WTC11 (cell line): ENCODE results near the gene CD22. TPM values are rescaled to one million over a fixed set of nuclear protein-coding genes. Genes with fewer than 3 reads are reported as not detected.

Experiments
- ATAC-seq: fragments of 200-7000 bp; cut with Tn5 transposase; 2 replicates; pipeline ENCODE4 v1.10.0; 2021; ENCODE audit warnings: mild to moderate bottlenecking, moderate library complexity
- CTCF ChIA-PET: fragments of 300-600 bp; sonication (Branson Sonifier 250); formaldehyde crosslinking; loops from one replicate; lab custom pipeline; 2021; ENCODE audit warnings: antibody characterized with exemption; lab: Charles Lee
- POLR2A ChIA-PET: fragments of 350-600 bp; sonication (Branson Sonifier 250); formaldehyde crosslinking; loops from one replicate; lab custom pipeline; 2021; ENCODE audit warnings: antibody characterized with exemption; lab: Charles Lee
- DNase-seq: peaks from one replicate; pipeline ENCODE4 v3.0.0; 2021; ENCODE audit warnings: low spot score
- H3K27ac Mint-ChIP-seq: 2 replicates; pipeline ENCODE4 v1.8.0; 2021; ENCODE audit warnings: mixed read lengths
- H3K27me3 Mint-ChIP-seq: 2 replicates; pipeline ENCODE4 v1.8.0; 2021; ENCODE audit warnings: low read depth, mild to moderate bottlenecking, moderate library complexity, mixed read lengths
- H3K36me3 Mint-ChIP-seq: 2 replicates; pipeline ENCODE4 v1.8.0; 2021; ENCODE audit warnings: mixed read lengths
- H3K4me1 Mint-ChIP-seq: 2 replicates; pipeline ENCODE4 v1.8.0; 2022; ENCODE audit warnings: mixed read lengths
- H3K4me3 Mint-ChIP-seq: 2 replicates; pipeline ENCODE4 v1.8.0; 2021; ENCODE audit warnings: mild to moderate bottlenecking, moderate library complexity, mixed read lengths
- H3K9me3 Mint-ChIP-seq: 2 replicates; pipeline ENCODE4 v1.8.0; 2021; ENCODE audit warnings: mixed read lengths
- ESRRA ChIP-seq: sonication (generic); formaldehyde crosslinking; IDR thresholded peaks from 2 replicates; pipeline ENCODE4 v1.8.1; 2022; ENCODE audit warnings: mild to moderate bottlenecking, missing genetic modification reagents, borderline replicate concordance
- FOXJ3 ChIP-seq: sonication (generic); formaldehyde crosslinking; IDR thresholded peaks from 2 replicates; pipeline ENCODE4 v1.9.0; 2021; ENCODE audit warnings: missing genetic modification reagents, mild to moderate bottlenecking, borderline replicate concordance
- GABPB1 ChIP-seq: sonication (generic); formaldehyde crosslinking; IDR thresholded peaks from 2 replicates; pipeline ENCODE4 v1.8.1; 2023; ENCODE audit warnings: mild to moderate bottlenecking, missing genetic modification reagents
- HMGA2 ChIP-seq: fragments of 250-450 bp; sonication (Bioruptor Pico); IDR thresholded peaks from 2 replicates; pipeline ENCODE4 v1.4.0; 2021; ENCODE audit warnings: mild to moderate bottlenecking, moderate library complexity
- IRF2 ChIP-seq: sonication (generic); formaldehyde crosslinking; IDR thresholded peaks from 2 replicates; pipeline ENCODE4 v1.8.0; 2022; ENCODE audit warnings: low read depth, missing genetic modification reagents, borderline replicate concordance
- JAZF1 ChIP-seq: fragments of 250-450 bp; sonication (Bioruptor Pico); IDR thresholded peaks from 2 replicates; pipeline ENCODE4 v1.9.0; 2021; ENCODE audit warnings: moderate library complexity, mild to moderate bottlenecking, inconsistent platforms
- MYBL2 ChIP-seq: sonication (generic); formaldehyde crosslinking; IDR thresholded peaks from 2 replicates; pipeline ENCODE4 v1.8.1; 2023; ENCODE audit warnings: mild to moderate bottlenecking, moderate library complexity, missing genetic modification reagents
- NFATC4 ChIP-seq: fragments of 250-450 bp; sonication (Bioruptor Pico); IDR thresholded peaks from 2 replicates; pipeline ENCODE4 v1.9.0; 2021; ENCODE audit warnings: mild to moderate bottlenecking
- SOX15 ChIP-seq: fragments of 250-450 bp; sonication (Bioruptor Pico); IDR thresholded peaks from 2 replicates; pipeline ENCODE4 v1.9.0; 2021; ENCODE audit warnings: mild to moderate bottlenecking
- TP53 ChIP-seq: sonication (generic); formaldehyde crosslinking; IDR thresholded peaks from 2 replicates; pipeline ENCODE4 v1.8.1; 2023; ENCODE audit warnings: mild to moderate bottlenecking, missing genetic modification reagents
- ZBTB21 ChIP-seq: sonication (generic); formaldehyde crosslinking; IDR thresholded peaks from 2 replicates; pipeline ENCODE4 v1.8.1; 2023; ENCODE audit warnings: mild to moderate bottlenecking, missing genetic modification reagents, borderline replicate concordance
- ZNF232 ChIP-seq: sonication (generic); formaldehyde crosslinking; IDR thresholded peaks from 2 replicates; pipeline ENCODE4 v1.8.0; 2022; ENCODE audit warnings: mild to moderate bottlenecking, missing genetic modification reagents
- ZNF263 ChIP-seq: sonication (generic); formaldehyde crosslinking; IDR thresholded peaks from 2 replicates; pipeline ENCODE4 v1.8.1; 2022; ENCODE audit warnings: low read depth, mild to moderate bottlenecking, moderate library complexity, missing genetic modification reagents
- ZNF416 ChIP-seq: fragments of 250-450 bp; sonication (Bioruptor Pico); IDR thresholded peaks from 2 replicates; pipeline ENCODE4 v1.9.0; 2021; ENCODE audit warnings: mild to moderate bottlenecking, inconsistent platforms
- ZNF671 ChIP-seq: fragments of 250-450 bp; sonication (Bioruptor Pico); IDR thresholded peaks from 2 replicates; pipeline ENCODE4 v1.8.0; 2021; ENCODE audit warnings: mild to moderate bottlenecking
- total RNA-seq: library from RNA; stranded (reverse); gene quantifications from 3 replicates; pipeline ENCODE4 v1.2.3, GENCODE V29; 2021
- TF ChIP-seq, protein P1 (sequence below): sonication (generic); formaldehyde crosslinking; IDR thresholded peaks from 2 replicates; pipeline ENCODE4 v1.8.0; 2022; ENCODE audit warnings: mild to moderate bottlenecking, missing genetic modification reagents
- TF ChIP-seq, protein P2 (sequence below): sonication (generic); formaldehyde crosslinking; IDR thresholded peaks from 2 replicates; pipeline ENCODE4 v1.8.0; 2022; ENCODE audit warnings: mild to moderate bottlenecking, missing genetic modification reagents
- TF ChIP-seq, protein P3 (sequence below): sonication (generic); formaldehyde crosslinking; IDR thresholded peaks from 2 replicates; pipeline ENCODE4 v1.8.1; 2022; ENCODE audit warnings: mild to moderate bottlenecking, missing genetic modification reagents, moderate library complexity, borderline replicate concordance
- TF ChIP-seq, protein P4 (sequence below): fragments of 250-450 bp; sonication (Bioruptor Pico); conservative IDR thresholded peaks from 2 replicates; pipeline ENCODE4 v1.9.0; 2021; ENCODE audit warnings: mild to moderate bottlenecking
- TF ChIP-seq, protein P5 (sequence below): sonication (generic); formaldehyde crosslinking; IDR thresholded peaks from 2 replicates; pipeline ENCODE4 v1.8.1; 2022; ENCODE audit warnings: low read depth, mild to moderate bottlenecking, moderate library complexity, missing genetic modification reagents, borderline replicate concordance
- TF ChIP-seq, protein P6 (sequence below): sonication (generic); formaldehyde crosslinking; IDR thresholded peaks from 2 replicates; pipeline ENCODE4 v1.8.0; 2022; ENCODE audit warnings: mild to moderate bottlenecking, missing genetic modification reagents
- TF ChIP-seq, protein P7 (sequence below): fragments of 250-450 bp; sonication (Bioruptor Pico); IDR thresholded peaks from 2 replicates; pipeline ENCODE4 v1.9.0; 2021; ENCODE audit warnings: mild to moderate bottlenecking

The CD22 gene
- total RNA-seq, 1 experiment from 2014 or later, result 0.28 TPM

DNA sequence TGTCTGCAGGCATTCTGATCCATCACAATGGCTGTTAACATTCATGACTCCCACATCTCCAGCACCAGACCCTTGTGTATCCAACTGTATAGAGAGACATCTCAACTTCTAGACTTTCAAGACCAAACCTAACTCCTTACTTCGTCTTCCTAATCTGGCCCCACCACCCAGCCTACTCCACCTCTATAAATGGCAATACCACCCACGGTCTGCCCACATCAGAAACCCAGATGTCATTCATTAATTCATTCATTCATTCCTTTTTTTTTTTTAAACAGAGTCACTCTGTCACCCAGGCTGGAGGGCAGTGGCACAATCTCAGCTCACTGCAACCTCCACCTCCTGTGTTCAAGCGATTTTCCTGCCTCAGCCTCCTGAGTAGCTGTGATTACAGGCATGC, 52.3 kb downstream of the CD22 start (continued):
- TF ChIP-seq JAZF1 (CRISPR knock-in tag), result no peak

DNA sequence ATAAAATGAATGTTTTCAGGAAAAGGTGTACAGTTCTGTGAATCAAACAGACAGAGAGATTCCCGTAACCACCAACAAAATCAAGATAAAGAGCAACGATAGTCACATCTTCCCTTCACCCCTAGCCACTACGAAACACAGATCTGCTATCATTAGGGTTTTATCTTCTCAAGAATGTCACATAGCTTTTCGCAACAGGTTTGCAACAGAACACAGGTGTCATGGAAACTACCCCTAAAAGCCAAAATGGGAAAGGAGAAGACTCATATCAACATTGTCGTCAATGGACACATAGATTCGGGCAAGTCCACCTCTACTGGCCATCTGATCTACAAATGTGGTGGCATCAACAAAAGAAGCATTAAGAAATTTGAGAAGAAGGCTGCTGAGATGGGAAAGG, 52.9 kb downstream of the CD22 start:
- Mint-ChIP-seq H3K4me1 (peaks cover 8% of the 10 kb centered on the region), H3K9me3 (peaks cover 48% of the 10 kb centered on the region), H3K27ac (no peak overlapping the region), H3K4me3 (no peak overlapping the region), H3K27me3 (peaks cover 32% of the 10 kb centered on the region), H3K36me3 (peaks cover 23% of the 10 kb centered on the region)
- no peak for DNase-seq
- no peak for TF ChIP-seq GABPB1
- no peak for TF ChIP-seq HMGA2 (CRISPR knock-in tag)
- TF ChIP-seq, protein P1, sequence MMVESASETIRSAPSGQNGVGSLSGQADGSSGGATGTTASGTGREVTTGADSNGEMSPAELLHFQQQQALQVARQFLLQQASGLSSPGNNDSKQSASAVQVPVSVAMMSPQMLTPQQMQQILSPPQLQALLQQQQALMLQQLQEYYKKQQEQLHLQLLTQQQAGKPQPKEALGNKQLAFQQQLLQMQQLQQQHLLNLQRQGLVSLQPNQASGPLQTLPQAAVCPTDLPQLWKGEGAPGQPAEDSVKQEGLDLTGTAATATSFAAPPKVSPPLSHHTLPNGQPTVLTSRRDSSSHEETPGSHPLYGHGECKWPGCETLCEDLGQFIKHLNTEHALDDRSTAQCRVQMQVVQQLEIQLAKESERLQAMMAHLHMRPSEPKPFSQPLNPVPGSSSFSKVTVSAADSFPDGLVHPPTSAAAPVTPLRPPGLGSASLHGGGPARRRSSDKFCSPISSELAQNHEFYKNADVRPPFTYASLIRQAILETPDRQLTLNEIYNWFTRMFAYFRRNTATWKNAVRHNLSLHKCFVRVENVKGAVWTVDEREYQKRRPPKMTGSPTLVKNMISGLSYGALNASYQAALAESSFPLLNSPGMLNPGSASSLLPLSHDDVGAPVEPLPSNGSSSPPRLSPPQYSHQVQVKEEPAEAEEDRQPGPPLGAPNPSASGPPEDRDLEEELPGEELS (CRISPR knock-in tag), result no peak
- TF ChIP-seq, protein P2, sequence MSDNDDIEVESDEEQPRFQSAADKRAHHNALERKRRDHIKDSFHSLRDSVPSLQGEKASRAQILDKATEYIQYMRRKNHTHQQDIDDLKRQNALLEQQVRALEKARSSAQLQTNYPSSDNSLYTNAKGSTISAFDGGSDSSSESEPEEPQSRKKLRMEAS (CRISPR knock-in tag), result no peak
- TF ChIP-seq, protein P3, sequence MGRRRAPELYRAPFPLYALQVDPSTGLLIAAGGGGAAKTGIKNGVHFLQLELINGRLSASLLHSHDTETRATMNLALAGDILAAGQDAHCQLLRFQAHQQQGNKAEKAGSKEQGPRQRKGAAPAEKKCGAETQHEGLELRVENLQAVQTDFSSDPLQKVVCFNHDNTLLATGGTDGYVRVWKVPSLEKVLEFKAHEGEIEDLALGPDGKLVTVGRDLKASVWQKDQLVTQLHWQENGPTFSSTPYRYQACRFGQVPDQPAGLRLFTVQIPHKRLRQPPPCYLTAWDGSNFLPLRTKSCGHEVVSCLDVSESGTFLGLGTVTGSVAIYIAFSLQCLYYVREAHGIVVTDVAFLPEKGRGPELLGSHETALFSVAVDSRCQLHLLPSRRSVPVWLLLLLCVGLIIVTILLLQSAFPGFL (CRISPR knock-in tag), result no peak
- TF ChIP-seq NFATC4 (CRISPR knock-in tag), result no peak
- TF ChIP-seq, protein P4, sequence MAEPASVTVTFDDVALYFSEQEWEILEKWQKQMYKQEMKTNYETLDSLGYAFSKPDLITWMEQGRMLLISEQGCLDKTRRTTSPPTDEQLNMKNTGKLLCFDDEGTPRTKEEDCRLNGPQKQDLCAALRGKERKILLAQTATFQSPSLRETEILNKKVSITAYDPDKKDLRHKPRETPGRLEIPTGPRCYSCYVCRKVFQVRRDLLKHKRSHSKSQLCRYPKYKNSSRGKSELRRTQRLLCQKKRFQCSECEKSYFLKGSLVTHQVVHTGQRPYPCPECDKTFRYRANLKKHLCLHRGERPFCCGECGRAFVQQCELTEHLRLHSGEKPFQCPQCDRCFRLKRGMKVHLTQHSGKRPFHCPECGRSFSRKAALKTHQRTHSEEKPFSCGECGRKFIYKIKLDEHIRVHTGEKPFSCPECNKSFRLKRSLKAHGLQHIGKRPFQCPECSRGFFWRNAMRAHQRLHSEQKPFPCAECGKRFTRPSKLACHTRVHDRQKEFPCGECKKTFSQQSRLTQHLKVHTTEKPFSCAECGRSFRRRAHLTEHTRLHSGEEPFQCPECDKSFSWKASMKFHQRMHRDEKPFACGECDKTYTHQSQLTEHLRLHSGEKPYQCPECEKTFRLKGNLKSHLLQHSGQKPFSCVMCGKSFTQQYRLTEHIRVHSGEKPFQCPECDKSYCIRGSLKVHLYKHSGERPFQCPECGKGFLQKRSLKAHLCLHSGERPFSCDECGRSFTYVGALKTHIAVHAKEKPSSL (CRISPR knock-in tag), result no peak
- no peak for TF ChIP-seq MYBL2 (CRISPR knock-in tag)
- TF ChIP-seq ZNF263 (CRISPR knock-in tag), result no peak
- TF ChIP-seq, protein P5, sequence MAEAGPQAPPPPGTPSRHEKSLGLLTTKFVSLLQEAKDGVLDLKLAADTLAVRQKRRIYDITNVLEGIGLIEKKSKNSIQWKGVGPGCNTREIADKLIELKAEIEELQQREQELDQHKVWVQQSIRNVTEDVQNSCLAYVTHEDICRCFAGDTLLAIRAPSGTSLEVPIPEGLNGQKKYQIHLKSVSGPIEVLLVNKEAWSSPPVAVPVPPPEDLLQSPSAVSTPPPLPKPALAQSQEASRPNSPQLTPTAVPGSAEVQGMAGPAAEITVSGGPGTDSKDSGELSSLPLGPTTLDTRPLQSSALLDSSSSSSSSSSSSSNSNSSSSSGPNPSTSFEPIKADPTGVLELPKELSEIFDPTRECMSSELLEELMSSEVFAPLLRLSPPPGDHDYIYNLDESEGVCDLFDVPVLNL, result no peak
- no peak for TF ChIP-seq ZNF232
- no peak for TF ChIP-seq TP53 (CRISPR knock-in tag)
- TF ChIP-seq SOX15 (CRISPR knock-in tag), result no peak
- TF ChIP-seq ZNF416 (CRISPR knock-in tag), result no peak
- TF ChIP-seq, protein P6, sequence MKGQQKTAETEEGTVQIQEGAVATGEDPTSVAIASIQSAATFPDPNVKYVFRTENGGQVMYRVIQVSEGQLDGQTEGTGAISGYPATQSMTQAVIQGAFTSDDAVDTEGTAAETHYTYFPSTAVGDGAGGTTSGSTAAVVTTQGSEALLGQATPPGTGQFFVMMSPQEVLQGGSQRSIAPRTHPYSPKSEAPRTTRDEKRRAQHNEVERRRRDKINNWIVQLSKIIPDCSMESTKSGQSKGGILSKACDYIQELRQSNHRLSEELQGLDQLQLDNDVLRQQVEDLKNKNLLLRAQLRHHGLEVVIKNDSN (CRISPR knock-in tag), result no peak
- TF ChIP-seq ZBTB21 (CRISPR knock-in tag), result no peak
- no peak for ATAC-seq
- ChIA-PET POLR2A (no interaction called here), CTCF (no interaction called here)

DNA sequence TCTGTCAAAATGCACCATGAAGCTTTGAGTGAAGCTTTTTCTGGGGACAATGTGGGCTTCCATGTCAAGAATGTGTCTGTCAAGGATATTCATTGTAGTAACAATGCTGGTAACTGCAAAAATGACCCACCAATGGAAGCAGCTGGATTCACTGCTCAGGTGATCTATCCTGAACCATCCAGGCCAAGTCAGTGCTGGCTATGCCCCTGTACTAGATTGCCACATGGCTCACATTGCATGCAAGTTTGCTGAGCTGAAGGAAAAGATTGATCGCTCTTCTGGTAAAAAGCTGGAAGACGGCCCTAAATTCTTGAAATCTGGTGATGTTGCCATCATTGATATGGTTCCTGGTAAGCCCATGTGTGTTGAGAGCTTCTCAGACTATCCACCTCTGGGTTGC, 54.5 kb downstream of the CD22 start:
- Mint-ChIP-seq H3K36me3 (peaks cover 27% of the 10 kb centered on the region), H3K9me3 (peaks cover 49% of the 10 kb centered on the region), H3K4me1 (0 out of 2 replicates have a peak, but pooled peaks cover 4% of the 10 kb centered on the region), H3K27ac (no peak overlapping the region), H3K4me3 (no peak overlapping the region), H3K27me3 (peaks cover 28% of the 10 kb centered on the region)
- ChIA-PET POLR2A (no interaction called here), CTCF (interaction anchor here (0.6 kb wide), 1 partner anchor 98 kb away, joined by 3 read pairs; no protein-coding TSS in a partner anchor)
- DNase-seq (no peak), ATAC-seq (no peak)
- TF ChIP-seq ESRRA (no peak), ZNF232 (no peak), IRF2 (no peak), ZNF671 (CRISPR knock-in tag) (no peak), FOXJ3 (CRISPR knock-in tag) (no peak)
- TF ChIP-seq, protein P7, sequence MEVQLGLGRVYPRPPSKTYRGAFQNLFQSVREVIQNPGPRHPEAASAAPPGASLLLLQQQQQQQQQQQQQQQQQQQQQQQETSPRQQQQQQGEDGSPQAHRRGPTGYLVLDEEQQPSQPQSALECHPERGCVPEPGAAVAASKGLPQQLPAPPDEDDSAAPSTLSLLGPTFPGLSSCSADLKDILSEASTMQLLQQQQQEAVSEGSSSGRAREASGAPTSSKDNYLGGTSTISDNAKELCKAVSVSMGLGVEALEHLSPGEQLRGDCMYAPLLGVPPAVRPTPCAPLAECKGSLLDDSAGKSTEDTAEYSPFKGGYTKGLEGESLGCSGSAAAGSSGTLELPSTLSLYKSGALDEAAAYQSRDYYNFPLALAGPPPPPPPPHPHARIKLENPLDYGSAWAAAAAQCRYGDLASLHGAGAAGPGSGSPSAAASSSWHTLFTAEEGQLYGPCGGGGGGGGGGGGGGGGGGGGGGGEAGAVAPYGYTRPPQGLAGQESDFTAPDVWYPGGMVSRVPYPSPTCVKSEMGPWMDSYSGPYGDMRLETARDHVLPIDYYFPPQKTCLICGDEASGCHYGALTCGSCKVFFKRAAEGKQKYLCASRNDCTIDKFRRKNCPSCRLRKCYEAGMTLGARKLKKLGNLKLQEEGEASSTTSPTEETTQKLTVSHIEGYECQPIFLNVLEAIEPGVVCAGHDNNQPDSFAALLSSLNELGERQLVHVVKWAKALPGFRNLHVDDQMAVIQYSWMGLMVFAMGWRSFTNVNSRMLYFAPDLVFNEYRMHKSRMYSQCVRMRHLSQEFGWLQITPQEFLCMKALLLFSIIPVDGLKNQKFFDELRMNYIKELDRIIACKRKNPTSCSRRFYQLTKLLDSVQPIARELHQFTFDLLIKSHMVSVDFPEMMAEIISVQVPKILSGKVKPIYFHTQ (CRISPR knock-in tag), result no peak
- TF ChIP-seq, all 79 proteins: peak for 0
